Measurements from ENCODE around the gene KRT83. TPM values are rescaled to one million over a fixed set of nuclear protein-coding genes. Genes with fewer than 3 reads are reported as not detected.

The KRT83 gene
- polyA plus RNA-seq, 1 of the 3 experiments (the other 2 are of a cell fraction), result 0.03 TPM

- H3K9ac ChIP-seq, result peak overlapping the region; percentile 71
- peaks cover 43% of the 10 kb centered on the region for H3F3A ChIP-seq (replicated peaks; ENCODE audit: insufficient read depth)
- TF ChIP-seq POLR2AphosphoS5 (IDR thresholded peaks at IDR 0.05; ENCODE audit: low read depth, low read length) (no peak), NFIC (IDR thresholded peaks at IDR 0.05; ENCODE audit: borderline replicate concordance) (peak; percentile 36; the same call in 1 of the 2 replicates), EP300 (IDR thresholded peaks at IDR 0.05; ENCODE audit: borderline replicate concordance in 1 of 2, low read depth in 1 of 2, low read length in 1 of 2) (peak in 1 of 2 experiments; percentile 62; a peak in 1 of 4 replicates), MEF2A (IDR thresholded peaks at IDR 0.05; ENCODE audit: borderline replicate concordance, low read depth) (no peak), TCF12 (IDR thresholded peaks at IDR 0.05) (peak; percentile 48; the same call in 1 of the 2 replicates), SMC3 (IDR thresholded peaks at IDR 0.05; ENCODE audit: low read depth, low read length) (no peak), RXRA (IDR thresholded peaks at IDR 0.05; ENCODE audit: borderline replicate concordance, low read depth) (peak; percentile 27; the same call in 1 of the 2 replicates), PBX3 (IDR thresholded peaks at IDR 0.05) (peak; percentile 4; the same call in 1 of the 2 replicates), FOSL2 (IDR thresholded peaks at IDR 0.05; ENCODE audit: borderline replicate concordance, low read depth) (peak; percentile 14; the same call in 1 of the 2 replicates)
- TF ChIP-seq, protein P1, sequence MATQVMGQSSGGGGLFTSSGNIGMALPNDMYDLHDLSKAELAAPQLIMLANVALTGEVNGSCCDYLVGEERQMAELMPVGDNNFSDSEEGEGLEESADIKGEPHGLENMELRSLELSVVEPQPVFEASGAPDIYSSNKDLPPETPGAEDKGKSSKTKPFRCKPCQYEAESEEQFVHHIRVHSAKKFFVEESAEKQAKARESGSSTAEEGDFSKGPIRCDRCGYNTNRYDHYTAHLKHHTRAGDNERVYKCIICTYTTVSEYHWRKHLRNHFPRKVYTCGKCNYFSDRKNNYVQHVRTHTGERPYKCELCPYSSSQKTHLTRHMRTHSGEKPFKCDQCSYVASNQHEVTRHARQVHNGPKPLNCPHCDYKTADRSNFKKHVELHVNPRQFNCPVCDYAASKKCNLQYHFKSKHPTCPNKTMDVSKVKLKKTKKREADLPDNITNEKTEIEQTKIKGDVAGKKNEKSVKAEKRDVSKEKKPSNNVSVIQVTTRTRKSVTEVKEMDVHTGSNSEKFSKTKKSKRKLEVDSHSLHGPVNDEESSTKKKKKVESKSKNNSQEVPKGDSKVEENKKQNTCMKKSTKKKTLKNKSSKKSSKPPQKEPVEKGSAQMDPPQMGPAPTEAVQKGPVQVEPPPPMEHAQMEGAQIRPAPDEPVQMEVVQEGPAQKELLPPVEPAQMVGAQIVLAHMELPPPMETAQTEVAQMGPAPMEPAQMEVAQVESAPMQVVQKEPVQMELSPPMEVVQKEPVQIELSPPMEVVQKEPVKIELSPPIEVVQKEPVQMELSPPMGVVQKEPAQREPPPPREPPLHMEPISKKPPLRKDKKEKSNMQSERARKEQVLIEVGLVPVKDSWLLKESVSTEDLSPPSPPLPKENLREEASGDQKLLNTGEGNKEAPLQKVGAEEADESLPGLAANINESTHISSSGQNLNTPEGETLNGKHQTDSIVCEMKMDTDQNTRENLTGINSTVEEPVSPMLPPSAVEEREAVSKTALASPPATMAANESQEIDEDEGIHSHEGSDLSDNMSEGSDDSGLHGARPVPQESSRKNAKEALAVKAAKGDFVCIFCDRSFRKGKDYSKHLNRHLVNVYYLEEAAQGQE (IDR thresholded peaks at IDR 0.05; ENCODE audit: low read depth, low read length), result peak; percentile 17; the same call in 1 of the 2 replicates
- TF ChIP-seq, protein P2, sequence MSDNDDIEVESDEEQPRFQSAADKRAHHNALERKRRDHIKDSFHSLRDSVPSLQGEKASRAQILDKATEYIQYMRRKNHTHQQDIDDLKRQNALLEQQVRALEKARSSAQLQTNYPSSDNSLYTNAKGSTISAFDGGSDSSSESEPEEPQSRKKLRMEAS (IDR thresholded peaks at IDR 0.05; ENCODE audit: low read depth), result no peak
- no peaks in the 10 kb centered on the region for H3K9me2 ChIP-seq
- H3K4me1 ChIP-seq (ENCODE audit: control insufficient read depth in 1 of 2, insufficient read depth in 2 of 2, low read depth in 1 of 2, low read length in 1 of 2), result peaks cover 11 to 37% of the 10 kb centered on the region in 2 experiments; a peak in 3 of 4 replicates
- no peaks in the 10 kb centered on the region for H4K20me1 ChIP-seq (ENCODE audit: insufficient read depth)
- peak overlapping the region; percentile 67 for H3K4me2 ChIP-seq
- H2AFZ ChIP-seq (ENCODE audit: low read depth), result no peak overlapping the region
- DNase-seq, result no peak
- ChIA-PET CTCF (interaction anchor here (1.3 to 8.2 kb wide), 15 partner anchors 14 to 126 kb away, joined by 5 to 80 read pairs (median 13); no protein-coding TSS in a partner anchor), POLR2A (no interaction called here)
- no peaks in the 10 kb centered on the region for H3K79me2 ChIP-seq (ENCODE audit: insufficient read depth)
- H3K27me3 ChIP-seq (ENCODE audit: insufficient read depth), result no peaks in the 10 kb centered on the region
- no peaks in the 10 kb centered on the region for H3K9me3 ChIP-seq
- H3K36me3 ChIP-seq (replicated peaks in 1 of 2; ENCODE audit: control insufficient read depth in 1 of 2, insufficient read depth in 2 of 2, low read length in 1 of 2), result no peaks in the 10 kb centered on the region
- 31% methylated on average over 3 of the region's 3 CpGs for WGBS (ENCODE audit: low lambda C conversion rate)
- peak overlapping the region; percentile 62 to 97; a peak in 3 of 4 replicates for H3K27ac ChIP-seq (ENCODE audit: low read depth in 2 of 2, low read length in 1 of 2)
- no peak overlapping the region for H3K4me3 ChIP-seq (ENCODE audit: low read depth in 2 of 2, low read length in 1 of 2)
Observed at GRCh38 chr12:52280319-52280795, 40.8 kb downstream of the KRT83 start.

Measured in SK-N-SH (cell line).